H1 (cell line): Measurements from ENCODE around the gene PCNX1. TPM values are rescaled to one million over a fixed set of nuclear protein-coding genes. Genes with fewer than 3 reads are reported as not detected.

Experiments used
- CTCF ChIA-PET: fragments of 300-600 bp; sonication (Branson Sonifier 250); formaldehyde crosslinking; loops from one replicate; lab custom pipeline; 2021; ENCODE audit not compliant: partially characterized antibody; lab: Charles Lee
- POLR2A ChIA-PET: fragments of 300-600 bp; sonication (Branson Sonifier 250); formaldehyde crosslinking; loops from one replicate; lab custom pipeline; 2021; ENCODE audit warnings: inconsistent platforms; ENCODE audit not compliant: partially characterized antibody; lab: Charles Lee
- DNase-seq, 2 experiments: peaks; one replicate each; pipeline versions ENCODE4 v3.0.0 to v3.0.0-alpha.2; 2010 to 2022; ENCODE audit warnings: low spot score in 2 of 2, low read depth in 1 of 2, mixed read lengths in 1 of 2
- FAIRE-seq: peaks from 2 replicates; lab custom pipeline; 2011; peaks lifted over from hg19 to GRCh38; lab: Jason Lieb, UNC
- H2AFZ ChIP-seq: 2 replicates; pipeline ENCODE4 v1.8.1; 2012; ENCODE audit warnings: low read length, inconsistent platforms
- H2AK5ac ChIP-seq: 2 replicates; pipeline ENCODE4 v1.6.1; 2013; ENCODE audit warnings: low read depth, low read length
- H2BK120ac ChIP-seq: replicated peaks from 2 replicates; pipeline ENCODE3; 2013; ENCODE audit warnings: low read depth, low read length, inconsistent platforms
- H2BK12ac ChIP-seq: 2 replicates; pipeline ENCODE4 v1.6.1; 2013; ENCODE audit warnings: low read depth, low read length
- H2BK15ac ChIP-seq: 2 replicates; pipeline ENCODE4 v1.6.1; 2013; ENCODE audit warnings: low read length
- H2BK20ac ChIP-seq: 2 replicates; pipeline ENCODE4 v1.6.1; 2013; ENCODE audit warnings: low read length
- H2BK5ac ChIP-seq: 2 replicates; pipeline ENCODE4 v1.6.1; 2013; ENCODE audit warnings: low read depth, low read length
- H3K14ac ChIP-seq: 2 replicates; pipeline ENCODE4 v1.6.1; 2013; ENCODE audit warnings: inconsistent platforms; ENCODE audit not compliant: insufficient read length
- H3K18ac ChIP-seq: 2 replicates; pipeline ENCODE4 v1.6.1; 2013; ENCODE audit warnings: low read length; ENCODE audit errors: extremely low read depth
- H3K23ac ChIP-seq: 2 replicates; pipeline ENCODE4 v1.6.1; 2013; ENCODE audit warnings: inconsistent platforms; ENCODE audit not compliant: insufficient read length
- H3K23me2 ChIP-seq: 2 replicates; pipeline ENCODE4 v1.6.1; 2013; ENCODE audit warnings: low read depth, low read length
- H3K27ac ChIP-seq: 2 replicates; pipeline ENCODE4 v1.6.1; 2011; ENCODE audit warnings: low read depth, low read length, inconsistent platforms
- H3K27me3 ChIP-seq, 4 experiments: replicated peaks in 1 of 4; 1 replicate in 1 of 4; 2 replicates in 3 of 4; pipeline versions ENCODE4 v1.6.1 to v1.8.1; 2011 to 2013; ENCODE audit warnings: low read length in 3 of 4, mild to moderate bottlenecking in 3 of 4, inconsistent platforms in 2 of 4, mixed read lengths in 2 of 4, moderate library complexity in 1 of 4; ENCODE audit not compliant: control insufficient read depth in 3 of 4, insufficient read depth in 3 of 4; ENCODE audit errors: extremely low read depth in 1 of 4
- H3K36me3 ChIP-seq, 4 experiments: 2 replicates each; pipeline versions ENCODE4 v1.6.1 to v1.8.1; 2011 to 2013; ENCODE audit warnings: mild to moderate bottlenecking in 4 of 4, low read length in 3 of 4, moderate library complexity in 2 of 4, control low read depth in 1 of 4, inconsistent platforms in 1 of 4; ENCODE audit not compliant: insufficient read depth in 4 of 4, control insufficient read depth in 2 of 4
- H3K4ac ChIP-seq: replicated peaks from 2 replicates; pipeline ENCODE3; 2013; ENCODE audit warnings: low read length, low read depth, mixed read lengths, inconsistent platforms; ENCODE audit not compliant: insufficient read length
- H3K4me1 ChIP-seq, 4 experiments: replicated peaks in 1 of 4; 1 replicate in 1 of 4; 2 replicates in 3 of 4; pipeline versions ENCODE4 v1.6.1 to v1.8.1; 2011 to 2013; ENCODE audit warnings: low read length in 3 of 4, inconsistent platforms in 2 of 4, mixed read lengths in 1 of 4; ENCODE audit not compliant: insufficient read depth in 4 of 4, control insufficient read depth in 3 of 4
- H3K4me2 ChIP-seq, 2 experiments: 2 replicates each; pipeline versions ENCODE4 v1.6.1 to v1.8.1; 2011 to 2013; ENCODE audit warnings: low read depth in 2 of 2, low read length in 2 of 2, control low read depth in 1 of 2, inconsistent platforms in 1 of 2, mild to moderate bottlenecking in 1 of 2; ENCODE audit not compliant: insufficient read depth in 1 of 2
- H3K4me3 ChIP-seq, 4 experiments: fragments of 200-600, 300-600 bp in 1 of 4; sonication (generic), shearing (Covaris generic), sonication (Bioruptor Twin) in 1 of 4; 2 replicates each; pipeline versions ENCODE4 v1.5.1 to v1.8.1; 2011 to 2016; ENCODE audit warnings: low read length in 4 of 4, low read depth in 3 of 4, control low read depth in 2 of 4, inconsistent platforms in 2 of 4, mild to moderate bottlenecking in 2 of 4, mixed read lengths in 1 of 4, moderate library complexity in 1 of 4; ENCODE audit not compliant: insufficient read depth in 2 of 4; ENCODE audit errors: extremely low read depth in 1 of 4
- H3K56ac ChIP-seq: replicated peaks from 2 replicates; pipeline ENCODE3; 2013; ENCODE audit warnings: low read depth, mild to moderate bottlenecking, mixed read lengths, low read length, inconsistent platforms; ENCODE audit not compliant: insufficient read length
- H3K79me1 ChIP-seq: 2 replicates; pipeline ENCODE4 v1.6.1; 2013; ENCODE audit warnings: low read depth, low read length, control low read depth
- H3K79me2 ChIP-seq, 2 experiments: 2 replicates each; pipeline versions ENCODE4 v1.6.1 to v1.8.1; 2012 to 2013; ENCODE audit warnings: low read length in 2 of 2, mild to moderate bottlenecking in 2 of 2, inconsistent platforms in 1 of 2; ENCODE audit not compliant: insufficient read depth in 2 of 2, control insufficient read depth in 1 of 2
- H3K9ac ChIP-seq, 4 experiments: replicated peaks in 1 of 4; 1 replicate in 1 of 4; 2 replicates in 3 of 4; pipeline versions ENCODE4 v1.6.1 to v1.8.1; 2011 to 2013; ENCODE audit warnings: low read depth in 3 of 4, low read length in 3 of 4, control low read depth in 2 of 4, mild to moderate bottlenecking in 2 of 4, moderate library complexity in 2 of 4, inconsistent platforms in 1 of 4; ENCODE audit errors: extremely low read depth in 1 of 4
- H3K9me3 ChIP-seq, 2 experiments: 2 replicates each; pipeline versions ENCODE4 v1.6.1 to v1.8.1; 2012 to 2013; ENCODE audit warnings: mild to moderate bottlenecking in 2 of 2, moderate library complexity in 2 of 2, control low read depth in 1 of 2, inconsistent platforms in 1 of 2, low read depth in 1 of 2, low read length in 1 of 2, mixed read lengths in 1 of 2; ENCODE audit not compliant: insufficient read depth in 2 of 2
- H4K20me1 ChIP-seq, 2 experiments: replicated peaks in 1 of 2; 2 replicates each; pipeline versions ENCODE3 to v1.8.1; 2011 to 2013; ENCODE audit warnings: inconsistent platforms in 2 of 2, low read length in 2 of 2, mild to moderate bottlenecking in 1 of 2; ENCODE audit not compliant: insufficient read depth in 2 of 2, control insufficient read depth in 1 of 2
- H4K5ac ChIP-seq: 2 replicates; pipeline ENCODE4 v1.6.1; 2013; ENCODE audit warnings: low read length, low read depth, mixed read lengths, inconsistent platforms; ENCODE audit not compliant: insufficient read length
- H4K8ac ChIP-seq: 2 replicates; pipeline ENCODE4 v1.8.0; 2013; ENCODE audit warnings: mild to moderate bottlenecking, moderate library complexity, low read length, inconsistent platforms; ENCODE audit not compliant: insufficient read depth; ENCODE audit errors: extremely low read depth
- H4K91ac ChIP-seq: replicated peaks from 2 replicates; pipeline ENCODE3; 2013; ENCODE audit warnings: low read length, mixed read lengths, inconsistent platforms; ENCODE audit not compliant: insufficient read length
- CHD2 ChIP-seq: IDR thresholded peaks from 2 replicates; pipeline ENCODE4 v1.6.1; 2012; ENCODE audit warnings: low read length, improper control_type of control experiment
- HDAC6 ChIP-seq: IDR thresholded peaks from one replicate; pipeline ENCODE4 v1.7.1; 2012; ENCODE audit warnings: low read depth, mild to moderate bottlenecking, inconsistent platforms, low read length, moderate library complexity
- SAP30 ChIP-seq: fragments of 300-600 bp; sonication (generic); IDR thresholded peaks from 2 replicates; pipeline ENCODE4 v1.7.1; 2012; ENCODE audit warnings: low read length, moderate library complexity, mild to moderate bottlenecking, inconsistent platforms; ENCODE audit not compliant: insufficient read depth, insufficient replicate concordance
- TCF12 ChIP-seq: IDR thresholded peaks from 2 replicates; pipeline ENCODE4 v1.6.1; 2011; ENCODE audit warnings: low read depth, mild to moderate bottlenecking, low read length
- polyA plus RNA-seq, 7 experiments: library from polyadenylated mRNA; depleted of rRNA in 3 of 7; stranded (reverse) in 5 of 7; unstranded in 2 of 7; fragments of >200 nt in 5 of 7; fragments of 200-250 nt in 2 of 7; gene quantifications; 1 replicate in 5 of 7; 2 replicates in 1 of 7; 4 replicates in 1 of 7; pipeline versions ENCODE4 v1.2.1 to v1.2.3, GENCODE V29; 2011 to 2013; ENCODE audit warnings: missing spikeins in 2 of 7, mixed read lengths in 2 of 7
- total RNA-seq: library from RNA; stranded (reverse); fragmentation: NEBNext Ultra II Directional; extraction: Animal tissue kit (Norgen Biotek cat#: 25700); gene quantifications from 2 replicates; pipeline ENCODE4 v1.2.1, GENCODE V29; 2021
- TF ChIP-seq, protein P1 (sequence below): IDR thresholded peaks from 2 replicates; pipeline ENCODE4 v1.6.1; 2011; ENCODE audit warnings: low read length, improper control_type of control experiment

The PCNX1 gene
- total and polyA plus RNA-seq, 2 of the 8 experiments (the other 6 are each of a cell fraction or from before 2014, with no cell fraction given), result 37.7 to 53.2 TPM

DNA sequence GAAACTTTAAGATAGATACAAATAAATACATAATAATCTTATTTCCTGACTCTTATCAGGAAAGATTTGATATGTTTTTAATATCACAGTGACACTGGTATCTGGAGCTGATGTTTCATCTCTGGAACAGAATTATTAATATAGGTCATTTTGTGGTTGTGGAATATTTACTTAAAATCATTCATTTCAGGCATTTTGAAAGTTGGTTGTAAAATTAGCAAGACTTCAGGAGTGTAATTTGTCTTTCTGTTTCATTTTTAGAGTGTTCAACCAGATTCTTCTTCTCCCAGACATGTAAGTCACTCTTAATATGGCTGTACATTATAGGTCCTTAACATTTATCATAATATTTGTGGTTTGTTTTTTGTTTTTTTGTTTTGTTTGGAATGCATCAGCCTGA, 115.7 kb downstream of the PCNX1 start:
- no peaks in the 10 kb centered on the region for H3K79me2 ChIP-seq
- no peak overlapping the region for H4K5ac ChIP-seq
- no peaks in the 10 kb centered on the region for H3K79me1 ChIP-seq
- H3K36me3 ChIP-seq, result peaks cover 3 to 26% (median 8%) of the 10 kb centered on the region in 4 experiments; a peak in 6 of 8 replicates
- no peak overlapping the region for H2AK5ac ChIP-seq
- no peak overlapping the region for H3K27ac ChIP-seq
- no peak overlapping the region for H2BK15ac ChIP-seq
- no peaks in the 10 kb centered on the region for H4K20me1 ChIP-seq
- no peak overlapping the region for H2AFZ ChIP-seq
- H3K14ac ChIP-seq, result no peak overlapping the region
- no peak overlapping the region for H3K4ac ChIP-seq
- H3K18ac ChIP-seq, result no peak overlapping the region
- TF ChIP-seq HDAC6, result no peak
- TF ChIP-seq CHD2, result no peak
- no peak for TF ChIP-seq SAP30
- TF ChIP-seq, protein P1, sequence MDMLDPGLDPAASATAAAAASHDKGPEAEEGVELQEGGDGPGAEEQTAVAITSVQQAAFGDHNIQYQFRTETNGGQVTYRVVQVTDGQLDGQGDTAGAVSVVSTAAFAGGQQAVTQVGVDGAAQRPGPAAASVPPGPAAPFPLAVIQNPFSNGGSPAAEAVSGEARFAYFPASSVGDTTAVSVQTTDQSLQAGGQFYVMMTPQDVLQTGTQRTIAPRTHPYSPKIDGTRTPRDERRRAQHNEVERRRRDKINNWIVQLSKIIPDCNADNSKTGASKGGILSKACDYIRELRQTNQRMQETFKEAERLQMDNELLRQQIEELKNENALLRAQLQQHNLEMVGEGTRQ, result no peak
- no peak for TF ChIP-seq TCF12
- H3K9me3 ChIP-seq, result no peaks in the 10 kb centered on the region
- H2BK12ac ChIP-seq, result no peak overlapping the region
- H3K56ac ChIP-seq, result no peak overlapping the region
- H3K9ac ChIP-seq, result no peak overlapping the region
- CTCF ChIA-PET, result no interaction called here
- H3K4me2 ChIP-seq, result no peak overlapping the region
- no peak overlapping the region for H4K91ac ChIP-seq
- H2BK5ac ChIP-seq, result no peak overlapping the region
- no peak overlapping the region for H2BK120ac ChIP-seq
- H3K4me1 ChIP-seq, result no peaks in the 10 kb centered on the region
- no peaks in the 10 kb centered on the region for H3K27me3 ChIP-seq
- DNase-seq (no peak), FAIRE-seq (no peak)
- H2BK20ac ChIP-seq, result no peak overlapping the region
- H4K8ac ChIP-seq, result no peak overlapping the region
- no peak overlapping the region for H3K4me3 ChIP-seq
- H3K23me2 ChIP-seq, result no peaks in the 10 kb centered on the region
- POLR2A ChIA-PET, result no interaction called here
- H3K23ac ChIP-seq, result no peak overlapping the region
